LNCAP (cell line): Measurements from ENCODE around the gene KCNMA1.

Source experiments
- TF ChIP-seq, protein P1 (sequence below): fragments of 450-650 bp; IDR thresholded peaks from 2 replicates; pipeline ENCODE4 v1.5.1; 2017; ENCODE audit warnings: mild to moderate bottlenecking

KCNMA1 gene

DNA sequence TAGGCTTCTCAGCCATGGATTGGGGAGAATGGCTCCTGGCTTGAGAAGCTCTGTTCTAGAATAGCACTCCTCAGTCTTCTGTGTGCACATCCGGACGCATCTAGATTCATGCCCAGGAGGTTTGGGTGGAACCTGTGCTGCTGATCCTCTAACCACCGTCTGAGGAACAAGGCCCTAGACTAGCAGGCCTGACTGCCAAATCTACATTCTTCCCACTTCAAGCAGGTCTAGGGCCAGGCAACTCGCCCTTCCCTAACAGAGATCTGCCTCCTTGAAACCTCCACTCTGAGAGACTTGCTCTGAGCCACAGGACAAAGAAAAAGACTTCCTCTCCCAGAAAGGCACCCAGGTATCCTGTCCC, 61.6 kb downstream of the KCNMA1 start:
- TF ChIP-seq, protein P1, sequence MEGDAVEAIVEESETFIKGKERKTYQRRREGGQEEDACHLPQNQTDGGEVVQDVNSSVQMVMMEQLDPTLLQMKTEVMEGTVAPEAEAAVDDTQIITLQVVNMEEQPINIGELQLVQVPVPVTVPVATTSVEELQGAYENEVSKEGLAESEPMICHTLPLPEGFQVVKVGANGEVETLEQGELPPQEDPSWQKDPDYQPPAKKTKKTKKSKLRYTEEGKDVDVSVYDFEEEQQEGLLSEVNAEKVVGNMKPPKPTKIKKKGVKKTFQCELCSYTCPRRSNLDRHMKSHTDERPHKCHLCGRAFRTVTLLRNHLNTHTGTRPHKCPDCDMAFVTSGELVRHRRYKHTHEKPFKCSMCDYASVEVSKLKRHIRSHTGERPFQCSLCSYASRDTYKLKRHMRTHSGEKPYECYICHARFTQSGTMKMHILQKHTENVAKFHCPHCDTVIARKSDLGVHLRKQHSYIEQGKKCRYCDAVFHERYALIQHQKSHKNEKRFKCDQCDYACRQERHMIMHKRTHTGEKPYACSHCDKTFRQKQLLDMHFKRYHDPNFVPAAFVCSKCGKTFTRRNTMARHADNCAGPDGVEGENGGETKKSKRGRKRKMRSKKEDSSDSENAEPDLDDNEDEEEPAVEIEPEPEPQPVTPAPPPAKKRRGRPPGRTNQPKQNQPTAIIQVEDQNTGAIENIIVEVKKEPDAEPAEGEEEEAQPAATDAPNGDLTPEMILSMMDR: no peak

DNA sequence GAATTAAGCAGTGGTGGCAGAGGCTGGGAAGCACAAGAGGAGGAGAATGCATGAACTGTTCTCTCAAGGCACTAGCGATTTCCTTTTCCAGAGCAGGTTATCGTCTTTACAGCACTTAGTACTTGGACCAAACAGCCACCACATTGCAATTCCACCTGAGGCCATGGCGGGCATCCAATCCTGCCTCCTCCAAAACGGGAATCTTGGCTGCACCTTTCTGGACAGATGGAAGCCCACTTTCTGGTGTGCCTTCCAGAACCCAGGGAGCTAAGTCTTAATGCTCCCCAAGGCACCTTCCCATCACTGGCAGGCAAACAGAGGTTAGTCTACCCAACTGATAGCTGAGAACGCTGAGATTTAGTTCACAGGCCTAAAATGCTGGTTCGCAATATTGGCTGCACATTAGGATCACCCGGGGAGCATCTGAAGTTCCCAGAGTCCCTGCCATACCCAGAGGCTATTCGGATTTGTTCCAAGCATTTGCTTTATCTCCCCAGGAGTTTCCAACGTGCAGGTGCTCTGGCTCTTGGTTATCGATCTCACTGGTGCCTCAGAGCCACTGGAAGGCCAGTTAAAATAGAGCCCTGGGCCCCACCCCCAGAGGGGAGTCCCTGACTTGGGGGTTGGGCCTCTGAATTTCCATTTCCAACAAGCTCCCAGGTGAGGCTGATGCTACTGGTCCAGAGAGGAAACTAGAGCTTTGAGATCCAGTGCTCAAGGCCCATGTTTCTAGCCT, 62.2 kb downstream of the KCNMA1 start:
- TF ChIP-seq, protein P1: no peak

DNA sequence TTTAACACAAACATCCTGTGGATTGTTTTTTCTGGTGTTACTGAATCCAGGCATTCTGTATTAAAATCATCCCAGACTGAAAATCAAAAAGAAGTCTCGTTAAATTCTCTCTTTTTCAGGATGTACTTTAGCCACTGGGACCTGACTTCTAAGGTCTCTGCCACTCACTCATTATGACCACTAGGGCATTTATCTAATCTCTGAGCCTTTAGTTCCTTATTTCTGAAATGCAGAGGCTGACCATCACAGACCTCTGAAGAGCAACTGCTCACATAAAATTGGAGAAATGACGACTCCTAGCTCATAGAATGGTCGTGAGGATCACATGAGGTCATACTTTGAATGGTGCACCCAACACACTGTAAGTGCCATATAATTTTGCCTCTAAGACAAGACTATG, 63.2 kb downstream of the KCNMA1 start:
- TF ChIP-seq, protein P1: no peak

DNA sequence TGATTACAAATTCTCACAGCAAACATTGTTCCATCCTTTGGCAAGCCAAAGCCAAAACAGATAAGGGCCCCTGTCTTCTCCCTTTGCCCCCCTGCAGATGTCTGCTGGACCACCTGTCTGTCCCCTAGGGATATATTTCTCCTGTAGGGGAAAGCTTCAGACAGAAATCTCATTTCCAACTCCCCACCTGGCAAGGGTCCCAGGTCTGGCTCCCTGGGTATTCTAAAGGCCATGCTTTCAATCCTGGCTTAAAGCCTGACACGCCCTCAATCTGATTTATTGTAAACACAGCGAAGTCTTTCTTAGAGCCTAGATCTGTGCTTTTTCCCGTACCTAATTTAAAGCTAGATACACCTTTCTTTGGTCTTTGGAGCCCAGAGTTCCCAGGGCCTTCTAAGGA, 66.1 kb downstream of the KCNMA1 start:
- TF ChIP-seq, protein P1: no peak

DNA sequence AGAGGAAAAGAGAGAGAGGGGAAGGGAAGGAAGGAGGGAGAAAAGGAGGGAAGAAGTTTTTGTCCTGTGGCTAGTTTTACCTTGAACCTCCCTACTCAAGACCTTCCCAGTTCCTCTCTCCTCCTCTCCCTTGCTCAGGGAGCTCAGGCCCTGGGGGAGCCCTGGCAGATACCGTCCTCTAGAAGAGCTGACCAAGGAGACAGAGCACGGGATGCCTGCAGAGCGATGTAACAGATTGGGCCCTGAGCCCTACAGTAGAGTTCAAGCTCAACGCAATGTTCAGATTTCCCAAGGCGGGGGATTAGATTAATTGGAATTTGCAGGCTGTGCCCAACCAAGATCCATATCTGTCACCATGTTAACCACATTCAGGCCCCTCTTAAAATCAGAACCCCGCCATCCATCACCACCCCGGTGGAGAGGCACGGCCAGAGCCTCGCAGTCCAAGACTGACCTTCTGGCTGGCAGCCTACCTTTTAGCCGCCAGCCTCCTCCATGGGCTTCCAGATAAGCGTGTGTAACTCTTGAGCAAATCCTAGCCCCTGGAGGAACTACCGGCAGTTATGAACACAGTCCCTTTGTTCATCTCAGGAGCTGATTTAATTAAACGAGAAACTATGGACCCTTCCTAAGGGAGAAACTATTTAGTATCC, 70.6 kb downstream of the KCNMA1 start:
- TF ChIP-seq, protein P1: no peak

DNA sequence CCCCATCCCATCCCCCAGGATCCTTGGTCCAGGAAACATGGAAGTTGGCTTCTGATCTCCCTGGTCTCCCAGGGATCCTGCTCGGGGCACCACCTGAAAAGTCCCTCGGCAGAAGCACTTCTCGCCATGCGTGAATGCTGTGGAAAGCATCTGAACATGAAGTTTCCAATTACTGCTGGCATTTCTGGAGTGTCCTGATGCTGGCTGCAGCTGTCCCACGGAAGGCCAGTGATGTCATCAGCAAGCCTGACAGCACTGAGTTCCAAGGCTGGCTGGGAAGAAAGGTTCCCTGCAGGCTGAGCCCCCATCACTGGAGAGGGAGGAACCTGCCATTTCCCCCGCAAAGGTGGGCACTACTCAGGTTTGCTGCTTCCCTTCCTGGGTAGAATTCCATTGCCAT, 71.4 kb downstream of the KCNMA1 start:
- TF ChIP-seq, protein P1: no peak

DNA sequence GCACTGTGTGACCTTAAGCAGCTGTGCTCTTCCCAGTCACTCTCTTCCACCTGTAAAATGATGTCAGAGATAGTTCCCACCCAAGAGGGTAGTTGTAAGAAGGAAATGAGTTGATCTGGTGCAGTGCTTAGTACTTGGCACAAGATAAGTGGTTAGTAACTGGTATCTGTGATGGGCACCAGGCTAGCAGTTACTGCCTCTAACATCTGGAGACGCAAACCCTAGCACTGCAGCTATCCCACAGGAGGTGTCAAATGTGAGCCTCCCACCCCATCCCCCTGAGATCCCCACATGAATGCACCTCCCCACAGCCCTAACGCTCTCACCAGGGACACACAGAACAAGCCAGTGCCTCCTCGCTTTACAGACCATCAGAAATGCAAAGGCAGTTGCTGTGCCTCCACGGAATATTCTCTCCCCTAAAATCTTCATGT, 72.0 kb downstream of the KCNMA1 start:
- TF ChIP-seq, protein P1: no peak
